Esophagus muscularis mucosa (tissue), 4 donors: ENCODE measurements around the gene ATF7IP2. TPM values are rescaled to one million over a fixed set of nuclear protein-coding genes. Genes with fewer than 3 reads are reported as not detected.
A peak's percentile ranks its signal among the peaks of the same experiment; 100 is the strongest.

Experiments used
- DNase-seq: peaks from one replicate; pipeline ENCODE4 v3.0.0-alpha.2; 2017; ENCODE audit errors: extremely low spot score
- H3K27ac ChIP-seq, 4 donors: fragments of 200-600 bp; sonication (generic); replicated peaks in 1 of 4; 1 replicate in 3 of 4; 2 replicates in 1 of 4; pipeline ENCODE4 v1.5.1; 2016 to 2019; ENCODE audit warnings: mild to moderate bottlenecking in 1 of 4
- H3K27me3 ChIP-seq, 4 donors: fragments of 200-600 bp; sonication (generic); one replicate each; pipeline versions ENCODE4 v1.5.1 to v1.6.0; 2016 to 2019
- H3K36me3 ChIP-seq, 4 donors: fragments of 200-600 bp; sonication (generic); one replicate each; pipeline ENCODE4 v1.5.1; 2016 to 2019
- H3K4me1 ChIP-seq, 4 donors: fragments of 200-600 bp; sonication (generic); one replicate each; pipeline ENCODE4 v1.5.1; 2016 to 2019
- H3K4me3 ChIP-seq, 4 donors: fragments of 200-600 bp; sonication (generic); 1 replicate in 2 of 4; 2 replicates in 2 of 4; pipeline ENCODE4 v1.5.1; 2016 to 2019; ENCODE audit warnings: mild to moderate bottlenecking in 4 of 4, moderate library complexity in 1 of 4
- H3K9me3 ChIP-seq, 4 donors: fragments of 200-600 bp; sonication (generic); 1 replicate in 3 of 4; 2 replicates in 1 of 4; pipeline ENCODE4 v1.5.1; 2016 to 2019
- CTCF ChIP-seq, 3 experiments: fragments of 200-600 bp in 2 of 3; fragments of 450-650 bp in 1 of 3; sonication (generic) in 2 of 3; IDR thresholded peaks; one replicate each; pipeline ENCODE4 v1.5.1; 2017 to 2019; ENCODE audit warnings: antibody characterized with exemption in 3 of 3, mild to moderate bottlenecking in 2 of 3, moderate library complexity in 1 of 3
- EP300 ChIP-seq: sonication (generic); formaldehyde crosslinking; IDR thresholded peaks from one replicate; pipeline ENCODE4 v1.6.1; 2017; ENCODE audit warnings: antibody characterized with exemption
- POLR2A ChIP-seq: fragments of 450-650 bp; IDR thresholded peaks from one replicate; pipeline ENCODE4 v1.6.1; 2017; ENCODE audit warnings: antibody characterized with exemption, moderate library complexity, mild to moderate bottlenecking, low read depth
- POLR2AphosphoS5 ChIP-seq, 2 donors: sonication (generic); formaldehyde crosslinking; IDR thresholded peaks; one replicate each; pipeline ENCODE4 v1.6.1; 2017; ENCODE audit warnings: antibody characterized with exemption in 2 of 2
- WGBS: methylation state at CpG from one replicate; pipeline ENCODE4 v1.1.5; 2018; 5-methylcytosine and 5-hydroxymethylcytosine counted together
- intact Hi-C: fragments of 100-400 bp; cut with DNase I; formaldehyde crosslinking; loops from one replicate; pipeline ENCODE4 v1.15.1; 2023
- total RNA-seq, 4 donors: library from RNA; depleted of rRNA; stranded (reverse); fragments of >200 nt; gene quantifications; one replicate each; pipeline versions ENCODE4 v1.1.0 to v1.2.1, GENCODE V29; 2016

The ATF7IP2 gene
- total RNA-seq, 4 donors from 2014 or later, result 4.1 to 8.3 (median 6.3) TPM

GRCh38 chr16:10373556-10373955, 12.3 kb upstream of the ATF7IP2 start:
- DNase-seq, result no peak
- Histone ChIP-seq H3K4me3 (no peak overlapping the region), H3K9me3 (peaks cover 0 to 18% (median 4%) of the 10 kb centered on the region in 4 donors), H3K36me3 (no peaks in the 10 kb centered on the region), H3K27ac (no peak overlapping the region), H3K4me1 (no peaks in the 10 kb centered on the region), H3K27me3 (no peaks in the 10 kb centered on the region)
- TF ChIP-seq POLR2A (no peak), CTCF (IDR thresholded peaks at IDR 0.05) (no peak), POLR2AphosphoS5 (IDR thresholded peaks at IDR 0.05) (no peak)
- WGBS, result 88% methylated on average over 1 of the region's 1 CpG
- intact Hi-C loops, result no loop called here

GRCh38 chr16:10376229-10376628, 9.6 kb upstream of the ATF7IP2 start:
- intact Hi-C loops, result no loop called here
- TF ChIP-seq POLR2A (no peak), POLR2AphosphoS5 (IDR thresholded peaks at IDR 0.05) (no peak), CTCF (IDR thresholded peaks at IDR 0.05) (no peak), EP300 (no peak)
- 78% methylated on average over 1 of the region's 1 CpG for WGBS
- DNase-seq, result no peak
- Histone ChIP-seq H3K27ac (no peak overlapping the region), H3K4me1 (no peaks in the 10 kb centered on the region), H3K4me3 (no peak overlapping the region), H3K27me3 (no peaks in the 10 kb centered on the region), H3K9me3 (peaks cover 0 to 15% (median 0%) of the 10 kb centered on the region in 4 donors), H3K36me3 (no peaks in the 10 kb centered on the region)

GRCh38 chr16:10383626-10384025, 2.2 kb upstream of the ATF7IP2 start:
- no peaks in the 10 kb centered on the region for H3K9me3 ChIP-seq
- no peaks in the 10 kb centered on the region for H3K27me3 ChIP-seq
- no peak overlapping the region for H3K4me3 ChIP-seq
- no peaks in the 10 kb centered on the region for H3K36me3 ChIP-seq
- no peak overlapping the region for H3K27ac ChIP-seq
- peaks cover 0 to 14% (median 9%) of the 10 kb centered on the region in 4 donors for H3K4me1 ChIP-seq
- WGBS, result 74% methylated on average over 3 of the region's 3 CpGs
- no peak for TF ChIP-seq CTCF (IDR thresholded peaks at IDR 0.05)
- TF ChIP-seq POLR2A, result no peak
- no peak for TF ChIP-seq POLR2AphosphoS5 (IDR thresholded peaks at IDR 0.05)
- TF ChIP-seq EP300, result no peak
- no peak for DNase-seq
- intact Hi-C loops, result no loop called here

GRCh38 chr16:10386517-10387100, 748 bp downstream of the ATF7IP2 start:
- peak overlapping the region; percentile 54 to 77 (median 70) for H3K27ac ChIP-seq

More at GRCh38 chr16:10386517-10387100, 748 bp downstream of the ATF7IP2 start:
- Histone ChIP-seq H3K4me1 (peaks cover 4 to 14% (median 9%) of the 10 kb centered on the region in 4 donors), H3K27me3 (no peaks in the 10 kb centered on the region), H3K4me3 (peak overlapping the region; percentile 58 to 74 (median 62)), H3K36me3 (no peaks in the 10 kb centered on the region), H3K9me3 (no peaks in the 10 kb centered on the region)
- no peak for TF ChIP-seq POLR2AphosphoS5 (IDR thresholded peaks at IDR 0.05)
- no peak for TF ChIP-seq EP300
- TF ChIP-seq POLR2A, result no peak
- no peak for TF ChIP-seq CTCF (IDR thresholded peaks at IDR 0.05)
- intact Hi-C loops, result no loop called here
- 14% methylated on average over 14 of the region's 14 CpGs for WGBS
- DNase-seq, result no peak
